Pancreas (tissue), 10 donors: ENCODE data around the gene SRSF7. TPM values are rescaled to one million over a fixed set of nuclear protein-coding genes. Genes with fewer than 3 reads are reported as not detected.
A peak's percentile ranks its signal among the peaks of the same experiment; 100 is the strongest.
"Not testable (repeated sequence)": the region's sequence is repeated elsewhere in the genome, so short reads cannot be mapped to it uniquely, and the experiment has no call there.

Source experiments
- ATAC-seq, 4 donors: fragments of 200-7000 bp; cut with Tn5 transposase; one replicate each; pipeline versions ENCODE4 v1.8.0 to v1.9.1; 2020; ENCODE audit warnings: mild to moderate bottlenecking in 4 of 4, moderate library complexity in 4 of 4
- DNase-seq, 6 donors: peaks; one replicate each; pipeline ENCODE4 v3.0.0-alpha.2; 2020
- FAIRE-seq: peaks from 2 replicates; lab custom pipeline; 2012; peaks lifted over from hg19 to GRCh38; lab: Jason Lieb, UNC
- H3K27ac ChIP-seq, 4 donors: fragments of 200-600 bp; sonication (generic); 1 replicate in 3 of 4; 2 replicates in 1 of 4; pipeline versions ENCODE4 v1.5.0 to v1.8.0; 2020
- H3K27me3 ChIP-seq, 4 donors: fragments of 200-600 bp; one replicate each; pipeline ENCODE4 v1.8.0; 2021
- H3K36me3 ChIP-seq, 3 donors: fragments of 200-600 bp; sonication (generic) in 1 of 3; one replicate each; pipeline versions ENCODE4 v1.5.0 to v1.8.0; 2020 to 2021
- H3K4me1 ChIP-seq, 3 donors: fragments of 200-600 bp; one replicate each; pipeline ENCODE4 v1.8.0; 2021
- H3K4me3 ChIP-seq, 4 donors: fragments of 200-600 bp; sonication (generic) in 2 of 4; one replicate each; pipeline versions ENCODE4 v1.5.0 to v1.8.0; 2020 to 2021
- H3K9me3 ChIP-seq, 4 donors: fragments of 200-600 bp; one replicate each; pipeline ENCODE4 v1.8.0; 2021
- WGBS, 2 donors: extraction: QIAGEN DNeasy Blood & Tissue Kit; methylation state at CpG; one replicate each; pipeline ENCODE4 v1.1.7; 2013; 5-methylcytosine and 5-hydroxymethylcytosine counted together
- intact Hi-C, 3 donors: fragments of 100-400 bp; cut with DNase I; formaldehyde crosslinking; loops; one replicate each; pipeline versions ENCODE4 v1.11.1 to v1.14.2; 2022
- polyA plus RNA-seq, 2 donors: library from polyadenylated mRNA; stranded (reverse); fragments of 200-250 nt; gene quantifications; one replicate each; pipeline ENCODE4 v1.2.3, GENCODE V29; 2013
- total RNA-seq, 6 donors: library from RNA; stranded (reverse); fragmentation: NEBNext Ultra II Directional in 4 of 6; extraction: Animal tissue kit (Norgen Biotek cat#: 25700) in 4 of 6; gene quantifications; one replicate each; pipeline versions ENCODE4 v1.2.1 to v1.2.4, GENCODE V29; 2021 to 2023
- TF ChIP-seq, protein P1 (sequence below), 4 donors: fragments of 200-600 bp; sonication (generic) in 3 of 4; IDR thresholded peaks; one replicate each; pipeline versions ENCODE4 v1.5.0 to v1.8.0; 2021; ENCODE audit warnings: antibody characterized with exemption in 4 of 4
- donor health status: healthy with polysubstance abuse.
- donor health status: DM: no; HTN: no; CAD: no; lungs with moderate emphysema.
- donor health status: DM: no; HTN: no; CAD: no.
- donor health status: control.
- donor health status: control.
- donor health status: Bipolar disorder and iron deficiency.
- donor health status: DM: yes; HTN: yes; CAD: no.
- donor health status: DM: no; HTN: no; CAD: no.
- donor health status: DM: no; HTN: no; CAD: no.
- donor health status: DM: yes; HTN: yes; CAD: no.

Gene SRSF7
- total and polyA plus RNA-seq, 8 donors, result 27.4 to 119 (median 47.6) TPM

GRCh38 chr2:38716185-38716584 lies 35.0 kb downstream of the SRSF7 start:
- H3K36me3 ChIP-seq, result no peaks in the 10 kb centered on the region
- no peak overlapping the region for H3K4me3 ChIP-seq
- no peak for DNase-seq
- intact Hi-C loops, result no loop called here
- FAIRE-seq, result no peak
- no peak overlapping the region for H3K27ac ChIP-seq
- H3K9me3 ChIP-seq, result no peaks in the 10 kb centered on the region
- 78 to 79% methylated on average over 6 of the region's 6 CpGs for WGBS, 2 donors
- TF ChIP-seq, protein P1, sequence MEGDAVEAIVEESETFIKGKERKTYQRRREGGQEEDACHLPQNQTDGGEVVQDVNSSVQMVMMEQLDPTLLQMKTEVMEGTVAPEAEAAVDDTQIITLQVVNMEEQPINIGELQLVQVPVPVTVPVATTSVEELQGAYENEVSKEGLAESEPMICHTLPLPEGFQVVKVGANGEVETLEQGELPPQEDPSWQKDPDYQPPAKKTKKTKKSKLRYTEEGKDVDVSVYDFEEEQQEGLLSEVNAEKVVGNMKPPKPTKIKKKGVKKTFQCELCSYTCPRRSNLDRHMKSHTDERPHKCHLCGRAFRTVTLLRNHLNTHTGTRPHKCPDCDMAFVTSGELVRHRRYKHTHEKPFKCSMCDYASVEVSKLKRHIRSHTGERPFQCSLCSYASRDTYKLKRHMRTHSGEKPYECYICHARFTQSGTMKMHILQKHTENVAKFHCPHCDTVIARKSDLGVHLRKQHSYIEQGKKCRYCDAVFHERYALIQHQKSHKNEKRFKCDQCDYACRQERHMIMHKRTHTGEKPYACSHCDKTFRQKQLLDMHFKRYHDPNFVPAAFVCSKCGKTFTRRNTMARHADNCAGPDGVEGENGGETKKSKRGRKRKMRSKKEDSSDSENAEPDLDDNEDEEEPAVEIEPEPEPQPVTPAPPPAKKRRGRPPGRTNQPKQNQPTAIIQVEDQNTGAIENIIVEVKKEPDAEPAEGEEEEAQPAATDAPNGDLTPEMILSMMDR (IDR thresholded peaks at IDR 0.05), result no peak
- no peak for ATAC-seq
- no peaks in the 10 kb centered on the region for H3K27me3 ChIP-seq
- peaks cover 0 to 4% (median 0%) of the 10 kb centered on the region in 3 donors for H3K4me1 ChIP-seq

GRCh38 chr2:38714941-38715340 lies 36.2 kb downstream of the SRSF7 start:
- H3K27ac ChIP-seq, intact Hi-C loops: not testable (repeated sequence)
- WGBS, 2 donors, result 19 to 56% methylated on average over 1 of the region's 1 CpG

DNA sequence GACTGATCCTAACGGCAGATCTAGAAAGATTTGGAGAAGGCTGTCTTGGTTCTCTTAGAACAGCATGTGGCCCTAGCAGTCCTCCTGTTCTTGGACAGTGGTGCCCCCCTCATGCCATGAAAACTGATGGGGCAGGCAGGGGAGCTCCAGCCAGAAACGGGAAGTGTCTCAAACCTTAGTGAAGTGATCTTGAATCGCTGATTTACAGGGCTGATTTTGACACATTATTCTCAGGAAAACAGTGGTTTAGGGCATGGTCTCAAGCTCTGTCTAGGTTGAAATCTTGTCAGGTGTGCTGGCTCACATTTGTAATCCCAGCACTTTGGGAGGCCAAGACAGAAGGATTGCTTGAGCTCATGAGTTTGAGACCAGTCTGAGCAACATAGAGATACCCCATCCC lies 37.8 kb downstream of the SRSF7 start:
- TF ChIP-seq, protein P1 (IDR thresholded peaks at IDR 0.05), result no peak
- no peak for ATAC-seq
- FAIRE-seq, result no peak
- Histone ChIP-seq H3K36me3 (no peaks in the 10 kb centered on the region), H3K9me3 (no peaks in the 10 kb centered on the region), H3K4me1 (peaks cover 0 to 4% (median 0%) of the 10 kb centered on the region in 3 donors), H3K27me3 (no peaks in the 10 kb centered on the region), H3K27ac (no peak overlapping the region), H3K4me3 (no peak overlapping the region)
- WGBS, 2 donors, result 68 to 86% methylated on average over 3 of the region's 3 CpGs
- intact Hi-C loops, result no loop called here
- DNase-seq, result no peak

More at GRCh38 chr2:38714941-38715340, 36.2 kb downstream of the SRSF7 start:
- H3K9me3 ChIP-seq, H3K36me3 ChIP-seq, H3K27me3 ChIP-seq, H3K4me1 ChIP-seq, H3K4me3 ChIP-seq, DNase-seq: not testable (repeated sequence)
- FAIRE-seq (peak; percentile 49), ATAC-seq (peak in 3 of 4 donors; percentile 56 to 69 (median 62))

GRCh38 chr2:38712871-38713270 lies 38.3 kb downstream of the SRSF7 start:
- ATAC-seq, result no peak
- Histone ChIP-seq H3K27me3 (no peaks in the 10 kb centered on the region), H3K4me1 (peaks cover 0 to 4% (median 0%) of the 10 kb centered on the region in 3 donors), H3K27ac (no peak overlapping the region), H3K36me3 (no peaks in the 10 kb centered on the region), H3K4me3 (no peak overlapping the region), H3K9me3 (no peaks in the 10 kb centered on the region)
- intact Hi-C loops, result no loop called here
- DNase-seq, result no peak
- WGBS, 2 donors, result 80 to 81% methylated on average over 4 of the region's 4 CpGs
- FAIRE-seq, result no peak
- TF ChIP-seq, protein P1 (IDR thresholded peaks at IDR 0.05), result no peak

- no peak for ATAC-seq
- no peak overlapping the region for H3K27ac ChIP-seq
- no peaks in the 10 kb centered on the region for H3K27me3 ChIP-seq
- no peak for FAIRE-seq
- no peaks in the 10 kb centered on the region for H3K36me3 ChIP-seq
- TF ChIP-seq, protein P1 (IDR thresholded peaks at IDR 0.05), result no peak
- DNase-seq, result no peak
- H3K4me1 ChIP-seq, result peaks cover 0 to 4% (median 0%) of the 10 kb centered on the region in 3 donors
- WGBS, 2 donors, result 95 to 96% methylated on average over 7 of the region's 7 CpGs
- H3K4me3 ChIP-seq, result no peak overlapping the region
- H3K9me3 ChIP-seq, result no peaks in the 10 kb centered on the region
- intact Hi-C loops, result no loop called here
Measured at GRCh38 chr2:38712413-38712812, 38.7 kb downstream of the SRSF7 start.
